GM12874 (cell line): ENCODE results near the gene GPATCH3.

Source experiments
- CTCF ChIP-seq: IDR thresholded peaks from 2 replicates; pipeline ENCODE4 v1.5.1; 2011; ENCODE audit warnings: low read depth, mild to moderate bottlenecking, control low read depth, low read length, moderate library complexity; ENCODE audit not compliant: insufficient read depth

GPATCH3 gene

GRCh38 chr1:26900001-26900814 lies at the start of gene GPATCH3:
GPATCH3 (minus strand) TSS chr1:26900467; CDS start chr1:26900442, 25 bp downstream.
- no peak for TF ChIP-seq CTCF

DNA sequence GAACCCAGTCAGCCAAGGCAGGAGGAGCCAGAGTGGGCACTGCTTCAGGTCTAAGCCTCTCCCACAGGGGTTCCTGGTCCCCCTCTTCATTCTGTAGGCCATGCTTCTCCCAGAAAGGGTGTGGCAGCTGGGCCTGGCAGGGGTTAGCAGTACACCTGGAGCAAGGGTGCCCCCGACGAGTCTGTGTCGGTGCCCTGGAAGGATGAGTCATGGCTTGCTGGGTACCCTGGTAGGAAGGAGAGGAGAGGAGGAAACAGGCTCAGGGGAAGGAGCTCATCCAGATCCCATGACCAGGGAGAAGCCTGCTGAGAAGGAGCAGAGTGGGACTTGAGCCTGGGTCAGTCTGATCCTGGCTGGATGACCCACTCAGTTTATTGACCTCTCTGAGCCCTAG lies 49.7 kb upstream of the GPATCH3 start:
- TF ChIP-seq CTCF, result no peak

- no peak for TF ChIP-seq CTCF
These were observed 49.1 kb upstream of the GPATCH3 start for GRCh38 chr1:26949266-26949925.

- no peak for TF ChIP-seq CTCF
These were observed 46.0 kb upstream of the GPATCH3 start for GRCh38 chr1:26946270-26946669.

- no peak for TF ChIP-seq CTCF
These were observed 45.5 kb upstream of the GPATCH3 start for GRCh38 chr1:26945728-26946127.

- no peak for TF ChIP-seq CTCF
These were observed 44.9 kb upstream of the GPATCH3 start for GRCh38 chr1:26945138-26945537.

- no peak for TF ChIP-seq CTCF
These were observed 42.4 kb upstream of the GPATCH3 start for GRCh38 chr1:26942656-26943055.
